Measurements from ENCODE around the gene IL12RB1.

DNA sequence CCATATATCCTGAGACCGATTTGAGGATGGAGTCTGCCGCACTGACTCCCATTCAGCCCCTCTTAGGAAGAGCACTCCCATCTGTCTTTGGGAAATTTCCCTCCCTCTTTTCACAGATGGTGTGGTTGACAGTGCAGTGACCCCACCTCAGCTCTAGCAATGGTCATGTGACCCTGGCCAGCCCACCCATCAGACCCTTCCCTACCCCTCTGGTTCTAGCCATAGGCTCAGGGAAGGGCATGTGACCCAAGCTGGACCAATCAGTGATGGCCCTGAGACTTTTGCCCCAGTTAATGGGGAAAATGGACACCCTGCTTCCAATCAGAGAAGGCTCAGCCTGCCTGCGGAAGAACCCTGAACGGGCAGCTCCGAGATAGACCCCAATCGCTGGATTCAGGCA, 26.3 kb downstream of the IL12RB1 start:
- TF ChIP-seq, protein P1, sequence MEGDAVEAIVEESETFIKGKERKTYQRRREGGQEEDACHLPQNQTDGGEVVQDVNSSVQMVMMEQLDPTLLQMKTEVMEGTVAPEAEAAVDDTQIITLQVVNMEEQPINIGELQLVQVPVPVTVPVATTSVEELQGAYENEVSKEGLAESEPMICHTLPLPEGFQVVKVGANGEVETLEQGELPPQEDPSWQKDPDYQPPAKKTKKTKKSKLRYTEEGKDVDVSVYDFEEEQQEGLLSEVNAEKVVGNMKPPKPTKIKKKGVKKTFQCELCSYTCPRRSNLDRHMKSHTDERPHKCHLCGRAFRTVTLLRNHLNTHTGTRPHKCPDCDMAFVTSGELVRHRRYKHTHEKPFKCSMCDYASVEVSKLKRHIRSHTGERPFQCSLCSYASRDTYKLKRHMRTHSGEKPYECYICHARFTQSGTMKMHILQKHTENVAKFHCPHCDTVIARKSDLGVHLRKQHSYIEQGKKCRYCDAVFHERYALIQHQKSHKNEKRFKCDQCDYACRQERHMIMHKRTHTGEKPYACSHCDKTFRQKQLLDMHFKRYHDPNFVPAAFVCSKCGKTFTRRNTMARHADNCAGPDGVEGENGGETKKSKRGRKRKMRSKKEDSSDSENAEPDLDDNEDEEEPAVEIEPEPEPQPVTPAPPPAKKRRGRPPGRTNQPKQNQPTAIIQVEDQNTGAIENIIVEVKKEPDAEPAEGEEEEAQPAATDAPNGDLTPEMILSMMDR (IDR thresholded peaks at IDR 0.05), result no peak
- no peak for TF ChIP-seq POLR2A (IDR thresholded peaks at IDR 0.05)

All from adrenal gland (tissue), 5 donors.